ENCODE data around the gene PTPN12. TPM values are rescaled to one million over a fixed set of nuclear protein-coding genes. Genes with fewer than 3 reads are reported as not detected.

PTPN12 gene
- total RNA-seq, 1 donor from 2014 or later: 86.6 TPM

DNA sequence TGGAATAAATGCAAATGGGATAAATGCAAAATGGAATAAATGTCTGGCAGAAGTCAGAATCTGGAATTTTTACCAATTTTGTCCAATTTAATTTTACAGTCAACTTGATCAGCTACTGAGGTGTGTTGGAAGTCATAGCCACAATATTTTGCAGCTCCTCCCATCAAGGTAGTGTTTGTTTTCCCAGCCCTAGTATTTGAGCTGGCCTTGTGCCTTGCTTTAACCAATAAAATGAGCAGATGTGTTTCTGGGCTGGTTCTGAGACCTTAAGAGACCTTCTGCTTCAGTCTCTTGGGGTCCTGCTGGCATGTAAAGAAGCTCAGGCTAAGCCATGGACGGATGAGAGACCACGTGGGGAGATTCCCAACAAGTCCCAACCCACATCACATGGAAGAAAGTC, 116.5 kb downstream of the PTPN12 start:
- Mint-ChIP-seq H3K4me3 (no peak overlapping the region), H3K27ac (no peak overlapping the region), H3K9me3 (no peaks in the 10 kb centered on the region), H3K4me1 (peaks cover 3% of the 10 kb centered on the region), H3K27me3 (ENCODE audit: insufficient read depth, low read depth) (peaks cover 2% of the 10 kb centered on the region), H3K36me3 (no peaks in the 10 kb centered on the region)
- Histone ChIP-seq H3K9ac (no peak overlapping the region), H3K4me1 (no peaks in the 10 kb centered on the region), H2AFZ (replicated peaks) (no peak overlapping the region), H4K20me1 (ENCODE audit: low read depth) (no peaks in the 10 kb centered on the region), H3K79me2 (ENCODE audit: low read depth) (no peaks in the 10 kb centered on the region), H3K27me3 (no peaks in the 10 kb centered on the region), H3K4me2 (no peak overlapping the region), H3F3A (ENCODE audit: low read depth) (peaks cover 8% of the 10 kb centered on the region), H3K27ac (no peak overlapping the region), H3K36me3 (no peaks in the 10 kb centered on the region), H3K9me3 (ENCODE audit: low read depth) (no peaks in the 10 kb centered on the region), H3K4me3 (no peak overlapping the region)
- TF ChIP-seq EZH2 (IDR thresholded peaks at IDR 0.05): no peak
- no peak for TF ChIP-seq EZH2phosphoT487 (IDR thresholded peaks at IDR 0.05)
- TF ChIP-seq, protein P1, sequence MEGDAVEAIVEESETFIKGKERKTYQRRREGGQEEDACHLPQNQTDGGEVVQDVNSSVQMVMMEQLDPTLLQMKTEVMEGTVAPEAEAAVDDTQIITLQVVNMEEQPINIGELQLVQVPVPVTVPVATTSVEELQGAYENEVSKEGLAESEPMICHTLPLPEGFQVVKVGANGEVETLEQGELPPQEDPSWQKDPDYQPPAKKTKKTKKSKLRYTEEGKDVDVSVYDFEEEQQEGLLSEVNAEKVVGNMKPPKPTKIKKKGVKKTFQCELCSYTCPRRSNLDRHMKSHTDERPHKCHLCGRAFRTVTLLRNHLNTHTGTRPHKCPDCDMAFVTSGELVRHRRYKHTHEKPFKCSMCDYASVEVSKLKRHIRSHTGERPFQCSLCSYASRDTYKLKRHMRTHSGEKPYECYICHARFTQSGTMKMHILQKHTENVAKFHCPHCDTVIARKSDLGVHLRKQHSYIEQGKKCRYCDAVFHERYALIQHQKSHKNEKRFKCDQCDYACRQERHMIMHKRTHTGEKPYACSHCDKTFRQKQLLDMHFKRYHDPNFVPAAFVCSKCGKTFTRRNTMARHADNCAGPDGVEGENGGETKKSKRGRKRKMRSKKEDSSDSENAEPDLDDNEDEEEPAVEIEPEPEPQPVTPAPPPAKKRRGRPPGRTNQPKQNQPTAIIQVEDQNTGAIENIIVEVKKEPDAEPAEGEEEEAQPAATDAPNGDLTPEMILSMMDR (IDR thresholded peaks at IDR 0.05): no peak
- DNase-seq (ENCODE audit: low spot score): no peak

GRCh38 chr7:77655356-77655755, 118.3 kb downstream of the PTPN12 start:
- TF ChIP-seq, protein P1 (IDR thresholded peaks at IDR 0.05): no peak
- TF ChIP-seq EZH2 (IDR thresholded peaks at IDR 0.05) (no peak), EZH2phosphoT487 (IDR thresholded peaks at IDR 0.05) (no peak)
- H3K36me3 ChIP-seq: no peaks in the 10 kb centered on the region
- H3K27ac Mint-ChIP-seq: no peak overlapping the region

GRCh38 chr7:77655836-77656455, 118.9 kb downstream of the PTPN12 start:
- no peaks in the 10 kb centered on the region for H3K9me3 ChIP-seq (ENCODE audit: low read depth)
- no peak overlapping the region for H3K27ac Mint-ChIP-seq
- no peaks in the 10 kb centered on the region for H3K36me3 Mint-ChIP-seq
- no peaks in the 10 kb centered on the region for H3K79me2 ChIP-seq (ENCODE audit: low read depth)
- no peaks in the 10 kb centered on the region for H3F3A ChIP-seq (ENCODE audit: low read depth)
- DNase-seq (ENCODE audit: low spot score): no peak
- H3K4me1 ChIP-seq: no peaks in the 10 kb centered on the region
- H4K20me1 ChIP-seq (ENCODE audit: low read depth): no peaks in the 10 kb centered on the region
- no peaks in the 10 kb centered on the region for H3K36me3 ChIP-seq
- no peak overlapping the region for H3K4me2 ChIP-seq
- no peaks in the 10 kb centered on the region for H3K9me3 Mint-ChIP-seq
- H3K9ac ChIP-seq: no peak overlapping the region
- H3K27ac ChIP-seq: no peak overlapping the region
- H2AFZ ChIP-seq (replicated peaks): no peak overlapping the region
- no peaks in the 10 kb centered on the region for H3K27me3 ChIP-seq
- H3K27me3 Mint-ChIP-seq (ENCODE audit: insufficient read depth, low read depth): no peaks in the 10 kb centered on the region
- TF ChIP-seq, protein P1 (IDR thresholded peaks at IDR 0.05): no peak
- TF ChIP-seq EZH2 (IDR thresholded peaks at IDR 0.05) (no peak), EZH2phosphoT487 (IDR thresholded peaks at IDR 0.05) (no peak)
- H3K4me3 ChIP-seq: no peak overlapping the region
- H3K4me3 Mint-ChIP-seq: no peak overlapping the region
- no peaks in the 10 kb centered on the region for H3K4me1 Mint-ChIP-seq

More at GRCh38 chr7:77655356-77655755, 118.3 kb downstream of the PTPN12 start:
- H3K4me3 ChIP-seq: no peak overlapping the region
- no peak overlapping the region for H2AFZ ChIP-seq (replicated peaks)
- no peak overlapping the region for H3K9ac ChIP-seq
- H3K4me1 Mint-ChIP-seq: no peaks in the 10 kb centered on the region
- H3K9me3 Mint-ChIP-seq: no peaks in the 10 kb centered on the region
- no peaks in the 10 kb centered on the region for H3K9me3 ChIP-seq (ENCODE audit: low read depth)
- DNase-seq (ENCODE audit: low spot score): no peak
- no peaks in the 10 kb centered on the region for H4K20me1 ChIP-seq (ENCODE audit: low read depth)
- peaks cover under 1% of the 10 kb centered on the region for H3F3A ChIP-seq (ENCODE audit: low read depth)
- H3K4me1 ChIP-seq: no peaks in the 10 kb centered on the region
- no peak overlapping the region for H3K4me3 Mint-ChIP-seq
- no peaks in the 10 kb centered on the region for H3K79me2 ChIP-seq (ENCODE audit: low read depth)
- H3K27me3 Mint-ChIP-seq (ENCODE audit: insufficient read depth, low read depth): no peaks in the 10 kb centered on the region
- H3K27ac ChIP-seq: no peak overlapping the region
- H3K27me3 ChIP-seq: no peaks in the 10 kb centered on the region
- no peaks in the 10 kb centered on the region for H3K36me3 Mint-ChIP-seq
- no peak overlapping the region for H3K4me2 ChIP-seq

All from neural progenitor cell (in vitro differentiated cells).